Measurements from ENCODE around the gene SELENOO.

Gene SELENOO

GRCh38 chr22:50255099-50255498 is 54.3 kb downstream of the SELENOO start:
- DNase-seq (ENCODE audit: low read depth): no peak

DNA sequence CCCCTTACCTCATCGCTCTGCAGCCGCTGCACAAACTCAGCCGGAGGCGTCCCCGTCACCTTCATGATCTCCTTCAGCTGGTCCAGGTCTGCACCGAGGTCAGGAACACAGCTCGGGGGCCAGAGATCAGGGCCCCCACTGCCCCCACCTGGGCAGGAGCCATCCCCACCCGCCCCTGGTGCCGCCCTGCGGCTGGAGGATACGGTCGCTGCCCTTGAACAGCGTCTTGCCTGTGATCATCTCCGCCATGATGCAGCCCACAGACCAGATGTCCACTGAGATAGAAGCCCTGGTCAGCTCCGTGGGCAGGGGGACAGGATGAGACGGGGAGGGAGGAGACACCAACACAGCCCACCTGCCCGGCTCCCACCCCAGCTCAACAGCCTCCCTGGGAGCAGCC is 54.8 kb downstream of the SELENOO start:
- DNase-seq (ENCODE audit: low read depth): no peak

GRCh38 chr22:50256258-50256862 is 55.5 kb downstream of the SELENOO start:
- no peak for DNase-seq (ENCODE audit: low read depth)

- no peak for DNase-seq (ENCODE audit: low read depth)
Measured at GRCh38 chr22:50257041-50257440, 56.2 kb downstream of the SELENOO start.

- DNase-seq (ENCODE audit: low read depth): no peak
Measured at GRCh38 chr22:50257451-50258360, 56.9 kb downstream of the SELENOO start.

GRCh38 chr22:50258361-50259292 is 57.8 kb downstream of the SELENOO start:
- no peak for DNase-seq (ENCODE audit: low read depth)

GRCh38 chr22:50259302-50259701 is 58.5 kb downstream of the SELENOO start:
- DNase-seq (ENCODE audit: low read depth): no peak

- DNase-seq (ENCODE audit: low read depth): no peak
Measured at GRCh38 chr22:50260434-50260800, 59.6 kb downstream of the SELENOO start.

DNA sequence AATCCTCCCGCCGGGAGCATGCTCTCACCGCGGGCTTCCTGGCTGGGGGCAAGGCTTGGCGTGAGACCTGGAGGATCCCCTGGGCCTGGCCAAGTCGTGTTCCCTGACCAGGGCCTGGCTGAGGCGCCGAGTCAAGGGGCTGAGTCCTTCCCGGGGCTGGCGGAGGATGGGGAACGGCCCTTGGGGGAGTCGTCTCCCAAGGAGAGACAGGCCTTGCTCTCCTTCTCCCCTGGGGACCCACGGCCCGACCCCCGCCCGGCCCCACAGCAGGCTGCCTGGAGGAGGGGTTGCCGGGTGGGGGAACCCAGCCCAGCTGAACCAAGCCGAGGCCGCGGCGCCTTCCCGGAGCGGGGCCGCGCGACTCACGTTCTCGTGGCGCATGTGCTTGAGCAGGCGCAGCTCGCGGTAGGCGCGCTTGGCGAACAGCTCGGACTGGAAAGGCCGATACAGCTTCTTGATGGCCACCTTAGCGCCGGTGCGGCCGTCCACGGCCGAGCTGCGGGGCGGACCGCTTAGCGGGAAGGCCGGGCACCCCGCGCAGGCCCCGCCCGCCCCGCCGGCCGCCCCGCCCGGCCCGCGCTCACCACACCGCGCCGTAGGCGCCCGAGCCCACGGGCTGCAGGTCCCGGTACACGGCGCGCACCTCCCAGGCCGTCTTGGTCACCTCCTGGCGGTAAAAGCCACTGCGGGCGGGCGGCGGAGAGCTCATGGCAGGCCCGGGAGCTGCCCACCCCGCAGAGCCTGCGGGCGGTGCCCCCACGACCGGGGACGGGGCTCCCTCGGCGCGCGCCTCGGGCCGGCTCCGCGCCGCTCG is 60.2 kb downstream of the SELENOO start:
- peak; percentile 39 for DNase-seq (ENCODE audit: low read depth)

DNA sequence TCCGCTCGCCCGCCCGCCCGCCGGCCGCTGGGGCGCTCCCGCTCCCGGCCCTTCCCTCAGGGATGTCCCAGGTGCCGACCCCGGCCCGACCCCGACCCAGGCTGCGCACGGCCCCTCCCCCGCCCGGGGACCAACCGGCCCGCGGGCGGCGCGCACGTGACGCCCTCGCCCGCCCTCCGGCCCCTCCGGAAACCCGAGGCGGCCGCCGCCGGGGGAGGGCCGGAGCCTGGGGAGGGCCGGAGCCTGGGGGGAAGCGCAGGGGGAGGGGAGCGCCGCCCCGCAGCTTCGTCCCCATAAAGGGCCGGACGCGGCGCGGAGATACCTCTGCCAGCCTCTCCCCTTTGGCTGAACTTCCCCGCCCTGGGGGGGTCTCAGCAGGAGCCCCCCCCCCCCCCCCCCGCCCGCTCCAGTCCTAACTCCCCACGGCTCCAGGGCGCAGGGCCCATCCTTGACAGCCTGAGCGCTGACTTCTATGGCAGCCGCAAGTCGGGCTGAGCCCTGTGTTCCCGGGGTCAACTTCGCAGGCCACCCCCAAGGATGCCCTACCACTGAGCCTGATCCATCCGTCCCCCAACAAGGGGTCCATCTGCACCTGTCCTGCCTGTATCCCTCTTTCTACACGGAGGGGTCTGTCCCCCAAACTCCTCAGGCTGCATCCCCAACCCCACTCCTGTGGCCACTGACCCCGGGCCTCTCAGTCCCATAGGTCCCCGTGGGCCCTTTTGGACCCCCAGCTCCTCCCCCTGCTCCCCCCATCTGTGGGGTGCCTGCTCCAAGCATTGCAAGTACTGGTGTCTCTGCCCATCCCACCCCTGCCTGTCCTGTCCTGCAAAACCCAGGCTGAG is 61.0 kb downstream of the SELENOO start, which contains the start of gene MAPK12:
MAPK12 (minus strand) TSS at position 69 of the 845 bp plus-strand sequence. CDS start 174 bp downstream, outside the sequence.
- no peak for DNase-seq (ENCODE audit: low read depth)

DNA sequence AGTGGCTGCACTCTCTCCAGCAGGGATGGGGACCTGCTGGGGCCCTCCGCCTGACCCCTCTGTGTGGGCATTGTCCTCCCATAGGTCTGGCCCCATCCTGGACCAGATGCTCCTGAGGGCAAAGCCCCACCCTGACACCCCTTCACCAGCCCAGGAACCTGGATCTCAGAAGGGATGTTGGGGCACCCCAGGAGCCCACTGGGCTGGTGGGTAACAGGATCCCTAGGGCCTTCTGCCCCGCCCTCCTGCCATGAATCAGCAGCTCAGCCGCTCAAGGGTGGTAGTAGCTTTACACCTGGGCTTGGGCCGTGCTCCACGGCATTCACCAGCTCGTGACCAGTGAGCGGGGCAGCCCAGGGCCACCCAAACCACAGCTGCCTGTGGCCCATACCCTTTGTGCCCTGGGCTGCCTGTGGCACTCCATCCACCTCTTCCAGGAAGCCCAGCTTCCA is 61.7 kb downstream of the SELENOO start:
- DNase-seq (ENCODE audit: low read depth): no peak

- no peak for DNase-seq (ENCODE audit: low read depth)
Measured at GRCh38 chr22:50262973-50263617, 62.3 kb downstream of the SELENOO start.

DNA sequence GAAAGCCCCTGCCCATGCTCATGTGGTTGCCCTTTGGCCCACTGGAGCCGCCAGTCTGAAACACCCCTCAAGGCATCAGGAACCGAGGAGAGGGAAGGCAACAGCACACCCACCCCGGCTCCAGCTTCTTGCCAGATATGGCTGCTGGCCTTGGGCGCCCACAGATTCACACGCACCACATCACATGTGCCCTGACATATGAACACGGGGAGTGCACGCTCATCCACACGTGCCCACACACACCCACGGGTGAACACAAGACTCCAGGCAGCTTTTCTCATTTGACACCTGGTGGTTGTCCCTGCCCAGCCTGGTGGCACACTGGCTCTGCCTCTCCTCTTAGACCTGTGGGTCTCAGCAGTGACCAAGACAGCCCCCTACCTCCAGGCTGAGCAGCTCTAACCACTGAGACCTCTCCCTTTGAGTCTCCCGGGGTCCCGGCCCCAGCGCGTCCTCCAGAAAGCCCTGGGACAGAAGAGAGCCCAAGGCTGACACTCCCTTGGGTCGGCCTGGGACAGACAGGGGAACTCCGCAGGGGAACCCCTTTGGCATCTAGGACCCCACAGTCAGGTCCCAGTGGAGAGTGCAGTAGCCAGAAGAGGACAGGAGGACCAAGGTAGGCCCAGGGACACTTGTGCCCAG is 63.4 kb downstream of the SELENOO start:
- no peak for DNase-seq (ENCODE audit: low read depth)

DNA sequence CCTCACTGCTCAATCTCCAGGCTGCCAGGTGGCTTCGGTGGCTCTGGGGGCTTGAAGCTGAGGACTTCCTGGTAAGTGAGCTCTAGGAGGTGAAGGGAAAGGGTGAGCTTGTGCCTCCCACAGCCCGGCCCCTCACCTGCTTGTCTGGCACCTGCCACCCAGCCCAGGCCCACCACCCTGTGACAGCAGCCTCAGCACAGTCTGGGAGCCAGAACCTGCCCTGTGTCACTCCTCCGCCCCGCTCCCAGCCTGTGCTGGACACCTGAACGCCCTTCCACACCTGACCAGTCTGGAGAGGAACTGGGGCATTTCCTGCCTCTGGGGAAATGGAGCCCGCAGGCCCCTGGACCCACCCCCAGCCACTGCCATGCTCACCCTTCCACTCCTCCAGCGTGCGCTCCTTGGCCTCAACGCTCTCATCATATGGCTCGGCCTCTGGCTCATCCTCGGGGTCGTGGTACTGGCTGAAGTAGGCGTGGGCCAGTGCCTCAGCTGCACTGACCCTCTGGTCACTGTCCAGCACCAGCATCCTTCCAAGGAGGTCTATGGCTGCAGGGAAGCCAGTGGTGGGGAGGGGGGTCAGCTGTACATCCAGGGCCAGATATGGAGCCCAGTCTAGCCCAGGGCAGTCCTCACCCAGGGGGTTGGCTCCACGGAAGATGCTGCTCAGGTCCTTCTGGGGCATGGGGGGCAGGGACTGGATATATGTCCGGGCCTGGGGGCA is 64.3 kb downstream of the SELENOO start:
- no peak for DNase-seq (ENCODE audit: low read depth)

- DNase-seq (ENCODE audit: low read depth): no peak
Measured at GRCh38 chr22:50266994-50267393, 66.2 kb downstream of the SELENOO start.
